ENCODE results near the gene RBMS1. TPM values are rescaled to one million over a fixed set of nuclear protein-coding genes. Genes with fewer than 3 reads are reported as not detected.
"Not testable (repeated sequence)": the region's sequence is repeated elsewhere in the genome, so short reads cannot be mapped to it uniquely, and the experiment has no call there.

RBMS1 gene
- total RNA-seq, 3 donors from 2014 or later: 81.3 to 96.2 (median 92.1) TPM

- Histone ChIP-seq H3K4me1 (no peaks in the 10 kb centered on the region), H3K4me3 (no peak overlapping the region), H3K36me3 (no peaks in the 10 kb centered on the region), H3K9me3 (no peaks in the 10 kb centered on the region), H3K27ac (no peak overlapping the region), H3K27me3 (no peaks in the 10 kb centered on the region)
- intact Hi-C loops (cut with DNase I; ENCODE audit: low total_unique reads): no loop called here
- TF ChIP-seq POLR2AphosphoS5 (IDR thresholded peaks at IDR 0.05): no peak
- TF ChIP-seq POLR2A (IDR thresholded peaks at IDR 0.05): no peak
- no peak for TF ChIP-seq CTCF (IDR thresholded peaks at IDR 0.05)
- no peak for DNase-seq (ENCODE audit: low spot score in 2 of 2)
Measured at GRCh38 chr2:160450486-160450885, 43.1 kb downstream of the RBMS1 start.

- intact Hi-C loops (cut with DNase I; ENCODE audit: low total_unique reads); DNase-seq (ENCODE audit: low spot score in 2 of 2); H3K9me3 ChIP-seq; H3K4me1 ChIP-seq; H3K36me3 ChIP-seq; H3K27ac ChIP-seq; H3K27me3 ChIP-seq; H3K4me3 ChIP-seq: not testable (repeated sequence)
Measured at GRCh38 chr2:160448821-160449220, 44.8 kb downstream of the RBMS1 start.

GRCh38 chr2:160445673-160446072, 47.9 kb downstream of the RBMS1 start:
- TF ChIP-seq CTCF (IDR thresholded peaks at IDR 0.05) (no peak), POLR2AphosphoS5 (IDR thresholded peaks at IDR 0.05) (no peak)

GRCh38 chr2:160442603-160443002, 51.0 kb downstream of the RBMS1 start:
- DNase-seq (ENCODE audit: low spot score in 2 of 2): no peak
- H3K36me3 ChIP-seq: no peaks in the 10 kb centered on the region
- no peak for TF ChIP-seq POLR2A (IDR thresholded peaks at IDR 0.05)
- TF ChIP-seq POLR2AphosphoS5 (IDR thresholded peaks at IDR 0.05): no peak
- TF ChIP-seq CTCF (IDR thresholded peaks at IDR 0.05): no peak
- no peak overlapping the region for H3K4me3 ChIP-seq
- intact Hi-C loops (cut with DNase I; ENCODE audit: low total_unique reads): no loop called here
- H3K4me1 ChIP-seq: no peaks in the 10 kb centered on the region
- H3K9me3 ChIP-seq: no peaks in the 10 kb centered on the region
- H3K27me3 ChIP-seq: no peaks in the 10 kb centered on the region
- no peak overlapping the region for H3K27ac ChIP-seq

More at GRCh38 chr2:160445673-160446072, 47.9 kb downstream of the RBMS1 start:
- Histone ChIP-seq H3K4me1 (no peaks in the 10 kb centered on the region), H3K9me3 (no peaks in the 10 kb centered on the region), H3K36me3 (no peaks in the 10 kb centered on the region), H3K4me3 (no peak overlapping the region), H3K27ac (no peak overlapping the region), H3K27me3 (no peaks in the 10 kb centered on the region)
- DNase-seq (ENCODE audit: low spot score in 2 of 2): no peak
- intact Hi-C loops (cut with DNase I; ENCODE audit: low total_unique reads): no loop called here

- Histone ChIP-seq H3K27ac (no peak overlapping the region), H3K27me3 (no peaks in the 10 kb centered on the region), H3K4me3 (no peak overlapping the region), H3K4me1 (no peaks in the 10 kb centered on the region), H3K9me3 (no peaks in the 10 kb centered on the region), H3K36me3 (no peaks in the 10 kb centered on the region)
- TF ChIP-seq CTCF (IDR thresholded peaks at IDR 0.05) (no peak), POLR2A (IDR thresholded peaks at IDR 0.05) (no peak), POLR2AphosphoS5 (IDR thresholded peaks at IDR 0.05) (no peak)
- no peak for DNase-seq (ENCODE audit: low spot score in 2 of 2)
- intact Hi-C loops (cut with DNase I; ENCODE audit: low total_unique reads): no loop called here
Measured at GRCh38 chr2:160440888-160441287, 52.7 kb downstream of the RBMS1 start.

GRCh38 chr2:160439038-160439437, 54.6 kb downstream of the RBMS1 start:
- H3K27ac ChIP-seq; intact Hi-C loops (cut with DNase I; ENCODE audit: low total_unique reads); DNase-seq (ENCODE audit: low spot score in 2 of 2); H3K4me3 ChIP-seq; H3K27me3 ChIP-seq; H3K36me3 ChIP-seq; H3K9me3 ChIP-seq; H3K4me1 ChIP-seq: not testable (repeated sequence)

Data from breast epithelium (tissue), 4 donors.